Measurements from ENCODE around the gene PYGO2.
"Not testable (repeated sequence)": the region's sequence is repeated elsewhere in the genome, so short reads cannot be mapped to it uniquely, and the experiment has no call there.

Gene PYGO2

GRCh38 chr1:154993572-154994268 is 32.1 kb upstream of the PYGO2 start, which contains the start of gene LENEP:
TSS of gene LENEP (plus strand) at chr1:154993586. CDS start at chr1:154993608, 22 bp downstream.
- TF ChIP-seq CTCF (IDR thresholded peaks at IDR 0.05; ENCODE audit: control insufficient read depth, extremely low read depth, insufficient read depth), result no peak
- no peak within 1 kb of the TSS for H3K4me3 ChIP-seq (ENCODE audit: low read depth, low read length)
- DNase-seq (ENCODE audit: low read depth), result no peak

DNA sequence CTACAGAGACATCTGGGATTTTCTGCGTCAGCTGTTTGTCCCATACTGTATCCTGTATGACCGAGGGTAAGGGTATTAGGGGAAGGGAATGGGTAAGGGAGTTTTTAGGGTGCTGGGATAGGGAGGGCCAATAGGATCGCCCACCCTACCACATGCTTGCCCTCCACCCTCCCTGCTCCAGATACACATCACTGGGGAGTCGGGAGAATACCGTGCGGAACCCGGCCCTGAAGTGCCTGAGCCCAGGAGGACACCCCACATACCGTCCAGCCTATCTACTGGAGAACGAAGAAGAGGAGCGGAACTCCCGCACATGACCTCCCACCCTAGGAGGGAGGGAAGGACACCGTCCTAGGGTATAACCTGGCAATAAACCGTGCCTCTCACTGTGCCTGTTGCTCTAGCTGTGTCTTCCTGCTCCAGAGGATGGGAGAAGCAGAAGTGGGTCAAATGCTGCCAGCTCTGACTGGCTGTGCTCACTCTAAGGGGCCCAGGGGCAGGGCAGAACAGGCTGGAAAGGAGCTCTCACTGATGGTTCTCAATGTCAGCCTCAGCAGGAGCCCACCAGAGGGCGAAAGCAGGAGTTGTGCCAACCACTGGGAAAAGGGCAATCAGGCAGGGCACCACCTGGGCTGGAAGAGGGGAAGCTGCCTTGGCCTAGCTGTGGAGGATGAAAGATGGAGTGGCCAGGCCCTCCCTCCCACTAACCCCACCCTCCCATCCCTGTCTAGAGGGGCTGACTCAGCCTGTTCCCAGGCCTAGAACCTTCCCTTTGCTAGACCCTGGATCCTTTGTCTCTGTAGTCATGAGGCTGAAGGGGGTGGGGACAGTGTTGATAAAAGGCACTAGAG is 31.4 kb upstream of the PYGO2 start:
- H3K4me3 ChIP-seq (ENCODE audit: low read depth, low read length), result no peak overlapping the region
- no peak for DNase-seq (ENCODE audit: low read depth)

DNA sequence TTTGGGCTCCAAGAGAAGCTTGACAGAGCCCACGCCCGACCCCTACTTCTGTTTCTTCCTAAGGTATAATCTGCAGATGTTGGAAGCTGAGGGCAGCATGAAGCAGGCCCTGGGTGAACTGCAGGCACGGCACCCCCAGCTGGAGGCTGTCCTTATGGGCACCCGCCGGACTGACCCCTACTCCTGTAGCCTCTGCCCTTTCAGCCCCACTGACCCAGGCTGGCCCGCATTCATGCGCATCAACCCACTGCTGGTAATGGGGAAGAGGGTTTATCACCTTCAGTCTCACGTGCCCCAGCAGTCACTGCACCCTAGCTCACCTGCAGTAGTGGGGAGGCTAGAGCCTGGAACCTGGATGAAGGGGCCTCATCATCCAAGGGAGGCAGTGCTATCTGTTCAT is 28.7 kb upstream of the PYGO2 start:
- no peak for TF ChIP-seq CTCF (IDR thresholded peaks at IDR 0.05; ENCODE audit: control insufficient read depth, extremely low read depth, insufficient read depth)
- H3K4me3 ChIP-seq (ENCODE audit: low read depth, low read length), result no peak overlapping the region
- DNase-seq (ENCODE audit: low read depth), result no peak

More for the DNA sequence above, 31.4 kb upstream of the PYGO2 start:
- no peak for TF ChIP-seq CTCF (IDR thresholded peaks at IDR 0.05; ENCODE audit: control insufficient read depth, extremely low read depth, insufficient read depth)

DNA sequence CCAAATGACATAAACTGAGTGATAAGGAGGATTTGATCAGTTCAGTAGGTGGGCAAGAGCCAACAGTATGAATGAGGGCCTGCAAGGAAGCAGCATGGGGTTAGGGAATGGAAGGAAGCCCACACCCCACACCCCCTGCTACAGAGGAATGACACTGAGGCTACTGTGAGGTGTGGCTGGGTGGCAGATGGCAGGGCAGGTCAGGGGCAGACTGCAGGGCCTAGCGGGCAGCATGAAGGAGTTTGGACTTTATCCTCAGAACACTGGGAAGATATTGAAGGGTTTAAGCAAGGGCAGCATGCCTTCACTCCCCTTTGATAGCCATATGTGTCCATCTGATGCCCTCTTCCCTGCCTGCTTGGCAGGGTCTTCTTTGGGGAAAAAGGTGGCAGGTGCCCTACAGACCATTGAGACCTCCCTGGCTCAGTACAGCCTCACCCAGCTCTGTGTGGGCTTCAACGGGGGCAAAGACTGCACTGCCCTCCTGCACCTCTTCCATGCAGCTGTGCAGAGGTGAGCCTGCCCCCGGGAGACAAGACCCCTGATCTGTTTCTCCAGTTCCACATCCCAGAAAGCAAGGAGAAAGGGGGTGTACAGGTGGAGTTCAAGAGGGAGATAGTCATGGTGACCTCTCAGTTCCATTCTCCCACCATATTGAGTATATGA is 27.7 kb upstream of the PYGO2 start:
- no peak for TF ChIP-seq CTCF (IDR thresholded peaks at IDR 0.05; ENCODE audit: control insufficient read depth, extremely low read depth, insufficient read depth)
- DNase-seq (ENCODE audit: low read depth), result no peak
- H3K4me3 ChIP-seq (ENCODE audit: low read depth, low read length), result no peak overlapping the region

DNA sequence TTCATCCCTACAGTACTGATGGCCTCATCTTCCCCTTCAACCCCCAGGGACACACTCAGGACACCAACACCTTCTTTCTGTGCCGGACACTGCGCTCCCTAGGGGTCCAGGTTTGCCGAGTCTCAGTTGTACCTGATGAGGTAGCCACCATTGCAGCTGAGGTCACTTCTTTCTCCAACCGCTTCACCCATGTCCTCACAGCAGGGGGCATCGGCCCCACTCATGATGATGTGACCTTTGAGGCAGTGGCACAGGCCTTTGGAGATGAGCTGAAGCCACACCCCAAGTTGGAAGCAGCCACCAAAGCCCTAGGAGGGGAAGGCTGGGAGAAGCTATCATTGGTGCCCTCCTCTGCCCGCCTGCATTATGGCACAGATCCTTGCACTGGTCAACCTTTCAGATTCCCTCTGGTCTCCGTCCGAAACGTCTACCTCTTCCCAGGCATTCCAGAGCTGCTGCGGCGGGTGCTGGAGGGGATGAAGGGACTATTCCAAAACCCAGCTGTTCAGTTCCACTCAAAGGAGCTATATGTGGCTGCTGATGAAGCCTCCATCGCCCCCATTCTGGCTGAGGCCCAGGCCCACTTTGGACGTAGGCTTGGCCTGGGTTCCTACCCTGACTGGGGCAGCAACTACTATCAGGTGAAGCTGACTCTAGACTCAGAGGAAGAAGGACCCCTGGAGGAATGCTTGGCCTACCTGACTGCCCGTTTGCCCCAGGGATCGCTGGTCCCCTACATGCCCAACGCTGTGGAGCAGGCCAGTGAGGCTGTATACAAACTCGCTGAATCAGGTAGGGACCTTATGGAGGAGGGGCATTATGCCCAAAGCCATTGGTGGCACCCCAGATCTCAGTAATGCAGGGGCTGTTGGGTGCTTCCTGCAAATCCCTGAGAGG is 26.7 kb upstream of the PYGO2 start:
- DNase-seq (ENCODE audit: low read depth), result no peak
- 0 out of 2 replicates have a peak, but pooled peaks have one; percentile 12 for TF ChIP-seq CTCF (IDR thresholded peaks at IDR 0.05; ENCODE audit: control insufficient read depth, extremely low read depth, insufficient read depth)
- H3K4me3 ChIP-seq (ENCODE audit: low read depth, low read length), result no peak overlapping the region

- TF ChIP-seq CTCF (IDR thresholded peaks at IDR 0.05; ENCODE audit: control insufficient read depth, extremely low read depth, insufficient read depth), result no peak
- DNase-seq (ENCODE audit: low read depth), result no peak
These were observed 25.7 kb upstream of the PYGO2 start for GRCh38 chr1:154987326-154987725.

DNA sequence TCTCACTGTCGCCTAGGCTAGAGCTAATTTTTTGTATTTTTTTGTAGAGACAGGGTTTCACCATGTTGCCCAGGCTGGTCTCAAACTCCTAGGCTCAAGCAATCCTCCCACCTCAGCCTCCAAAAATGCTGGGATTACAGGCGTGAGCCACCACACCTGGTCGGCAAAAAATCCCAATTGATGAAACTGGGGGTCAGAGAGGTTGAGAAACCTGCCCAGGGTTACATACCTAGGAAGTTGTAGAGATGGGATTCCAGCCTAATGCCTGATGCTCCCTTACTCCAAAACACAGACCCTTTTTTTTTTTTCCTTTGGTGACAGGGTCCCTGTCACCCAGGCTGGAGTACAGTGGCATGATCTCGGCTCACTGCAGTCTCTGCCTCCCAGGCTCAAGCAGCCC is 25.2 kb upstream of the PYGO2 start:
- H3K4me3 ChIP-seq (ENCODE audit: low read depth, low read length); DNase-seq (ENCODE audit: low read depth): not testable (repeated sequence)

More at GRCh38 chr1:154987326-154987725, 25.7 kb upstream of the PYGO2 start:
- H3K4me3 ChIP-seq (ENCODE audit: low read depth, low read length), result no peak overlapping the region

All from LNCaP clone FGC (cell line).